ENCODE measurements around the gene NPY2R.

Gene NPY2R

DNA sequence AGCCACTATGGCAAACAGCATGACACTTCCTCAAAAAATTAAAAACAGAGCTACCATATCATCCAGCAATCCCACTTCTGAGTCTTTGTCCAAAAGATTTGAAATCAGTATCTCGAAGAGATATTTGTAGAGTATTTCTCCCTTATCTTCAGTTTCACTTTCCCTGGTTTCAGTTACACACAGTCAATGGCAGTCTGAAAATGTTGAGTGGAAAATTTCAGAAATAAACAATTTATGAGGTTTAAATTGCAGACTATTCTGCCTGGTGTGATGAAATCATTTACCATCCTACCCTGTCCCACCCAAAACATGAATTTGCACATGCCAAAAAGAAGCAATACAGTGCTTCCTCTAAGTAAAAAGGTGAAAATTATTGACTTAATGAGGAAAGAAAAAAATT lies 43.9 kb downstream of the NPY2R start:
- no peak for DNase-seq

DNA sequence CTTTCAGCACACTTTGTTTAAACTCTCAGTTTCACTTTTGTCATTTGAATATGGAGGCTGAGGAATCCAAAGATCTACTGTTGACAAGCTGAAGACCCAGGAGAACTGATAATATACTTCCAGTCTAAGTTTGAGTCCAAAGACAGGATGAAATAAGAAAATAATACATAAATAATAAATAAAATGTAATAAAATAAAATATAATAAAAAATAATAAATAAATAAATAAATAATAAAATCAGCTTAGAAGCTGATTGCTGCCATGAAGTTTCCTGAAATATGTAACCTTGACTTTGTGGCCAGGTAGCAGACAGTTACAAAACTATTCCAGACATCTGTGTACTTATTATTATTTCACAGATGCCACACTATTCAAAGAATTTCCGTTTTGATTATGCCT lies 55.0 kb downstream of the NPY2R start:
- DNase-seq = no peak

DNA sequence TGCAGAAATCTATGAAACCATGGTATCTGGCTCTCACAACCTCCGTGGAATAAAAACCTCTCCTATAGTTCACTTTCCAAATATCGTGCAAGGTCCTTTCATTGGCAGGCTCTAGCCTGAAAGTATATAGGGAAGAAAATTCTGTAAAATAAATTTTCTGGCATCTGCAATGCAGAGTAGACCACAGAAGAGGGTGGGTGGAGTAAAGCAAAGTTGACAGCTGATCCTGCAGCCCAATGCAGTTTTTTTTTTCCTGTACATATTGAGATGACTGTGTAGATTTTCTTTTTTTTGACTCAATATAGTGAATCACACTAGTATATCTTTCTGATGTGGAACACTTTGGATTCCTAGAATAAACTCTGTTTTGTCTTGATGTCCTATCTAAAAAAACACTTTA lies 56.7 kb downstream of the NPY2R start:
- no peak for DNase-seq
